HTR-8/SVneo (cell line): Measurements from ENCODE around the gene ARHGEF19.

Experiments
- DNase-seq: peaks from one replicate; pipeline ENCODE4 v3.0.0; 2011; ENCODE audit warnings: low spot score, mixed read lengths; ENCODE audit not compliant: insufficient read length
- FAIRE-seq: peaks from 2 replicates; lab custom pipeline; 2011; peaks lifted over from hg19 to GRCh38; lab: Jason Lieb, UNC

ARHGEF19 gene

GRCh38 chr1:16189003-16189402 is 23.4 kb downstream of the ARHGEF19 start:
- DNase-seq (peak; percentile 19), FAIRE-seq (no peak)

GRCh38 chr1:16187748-16188401 is 24.6 kb downstream of the ARHGEF19 start:
- DNase-seq (peak; percentile 84), FAIRE-seq (peak; percentile 89)

- no peak for DNase-seq
- FAIRE-seq = no peak
These were observed 25.7 kb downstream of the ARHGEF19 start for GRCh38 chr1:16186655-16187235.

GRCh38 chr1:16184557-16185303 is 27.7 kb downstream of the ARHGEF19 start:
- FAIRE-seq (no peak), DNase-seq (no peak)

- FAIRE-seq (no peak), DNase-seq (no peak)
These were observed 28.5 kb downstream of the ARHGEF19 start for GRCh38 chr1:16183765-16184556.

- DNase-seq (no peak), FAIRE-seq (no peak)
These were observed 29.3 kb downstream of the ARHGEF19 start for GRCh38 chr1:16183179-16183578.

- DNase-seq (peak; percentile 80), FAIRE-seq (no peak)
These were observed 30.3 kb downstream of the ARHGEF19 start for GRCh38 chr1:16181887-16182719.

- FAIRE-seq = no peak
These were observed 32.1 kb downstream of the ARHGEF19 start for GRCh38 chr1:16180291-16180824.

GRCh38 chr1:16178596-16179497 is 33.6 kb downstream of the ARHGEF19 start:
- no peak for DNase-seq
- FAIRE-seq = no peak

More at GRCh38 chr1:16180291-16180824, 32.1 kb downstream of the ARHGEF19 start:
- DNase-seq = no peak

GRCh38 chr1:16177306-16177705 is 35.1 kb downstream of the ARHGEF19 start:
- DNase-seq = no peak
- no peak for FAIRE-seq

- DNase-seq = no peak
- no peak for FAIRE-seq
These were observed 35.8 kb downstream of the ARHGEF19 start for GRCh38 chr1:16176653-16177052.

GRCh38 chr1:16175610-16176553 is 36.6 kb downstream of the ARHGEF19 start:
- FAIRE-seq (no peak), DNase-seq (no peak)

GRCh38 chr1:16174886-16175598 is 37.4 kb downstream of the ARHGEF19 start:
- no peak for DNase-seq
- FAIRE-seq = no peak

GRCh38 chr1:16174261-16174868 is 38.1 kb downstream of the ARHGEF19 start:
- no peak for DNase-seq
- FAIRE-seq = no peak

- peak; percentile 85 for FAIRE-seq
- peak; percentile 85 for DNase-seq
These were observed 38.8 kb downstream of the ARHGEF19 start for GRCh38 chr1:16173447-16174260.
